ENCODE data around the gene INSM1.

Gene INSM1

DNA sequence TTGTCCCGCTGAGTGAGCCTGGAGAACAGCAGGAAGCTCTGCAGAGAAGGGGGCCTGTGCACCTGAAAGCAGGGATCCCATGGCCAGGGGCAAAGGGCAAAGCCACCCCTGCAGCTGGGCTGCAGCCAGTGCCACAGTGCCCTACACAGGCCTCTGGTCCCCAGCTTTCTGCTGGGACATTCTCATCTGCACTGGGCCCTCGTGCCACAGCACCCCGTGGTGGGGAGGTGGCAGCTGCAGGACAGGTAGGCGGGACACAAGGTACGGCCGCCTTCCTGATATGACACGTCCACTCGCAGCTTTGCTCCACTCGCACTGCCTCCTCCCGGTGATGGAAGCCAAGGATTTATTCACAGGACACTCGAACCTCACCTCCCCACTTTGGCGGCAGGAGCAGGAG, 27.2 kb downstream of the INSM1 start:
- TF ChIP-seq, protein P1, sequence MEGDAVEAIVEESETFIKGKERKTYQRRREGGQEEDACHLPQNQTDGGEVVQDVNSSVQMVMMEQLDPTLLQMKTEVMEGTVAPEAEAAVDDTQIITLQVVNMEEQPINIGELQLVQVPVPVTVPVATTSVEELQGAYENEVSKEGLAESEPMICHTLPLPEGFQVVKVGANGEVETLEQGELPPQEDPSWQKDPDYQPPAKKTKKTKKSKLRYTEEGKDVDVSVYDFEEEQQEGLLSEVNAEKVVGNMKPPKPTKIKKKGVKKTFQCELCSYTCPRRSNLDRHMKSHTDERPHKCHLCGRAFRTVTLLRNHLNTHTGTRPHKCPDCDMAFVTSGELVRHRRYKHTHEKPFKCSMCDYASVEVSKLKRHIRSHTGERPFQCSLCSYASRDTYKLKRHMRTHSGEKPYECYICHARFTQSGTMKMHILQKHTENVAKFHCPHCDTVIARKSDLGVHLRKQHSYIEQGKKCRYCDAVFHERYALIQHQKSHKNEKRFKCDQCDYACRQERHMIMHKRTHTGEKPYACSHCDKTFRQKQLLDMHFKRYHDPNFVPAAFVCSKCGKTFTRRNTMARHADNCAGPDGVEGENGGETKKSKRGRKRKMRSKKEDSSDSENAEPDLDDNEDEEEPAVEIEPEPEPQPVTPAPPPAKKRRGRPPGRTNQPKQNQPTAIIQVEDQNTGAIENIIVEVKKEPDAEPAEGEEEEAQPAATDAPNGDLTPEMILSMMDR (conservative IDR thresholded peaks at IDR 0.05), result no peak
- H3K27ac ChIP-seq, result no peak overlapping the region

DNA sequence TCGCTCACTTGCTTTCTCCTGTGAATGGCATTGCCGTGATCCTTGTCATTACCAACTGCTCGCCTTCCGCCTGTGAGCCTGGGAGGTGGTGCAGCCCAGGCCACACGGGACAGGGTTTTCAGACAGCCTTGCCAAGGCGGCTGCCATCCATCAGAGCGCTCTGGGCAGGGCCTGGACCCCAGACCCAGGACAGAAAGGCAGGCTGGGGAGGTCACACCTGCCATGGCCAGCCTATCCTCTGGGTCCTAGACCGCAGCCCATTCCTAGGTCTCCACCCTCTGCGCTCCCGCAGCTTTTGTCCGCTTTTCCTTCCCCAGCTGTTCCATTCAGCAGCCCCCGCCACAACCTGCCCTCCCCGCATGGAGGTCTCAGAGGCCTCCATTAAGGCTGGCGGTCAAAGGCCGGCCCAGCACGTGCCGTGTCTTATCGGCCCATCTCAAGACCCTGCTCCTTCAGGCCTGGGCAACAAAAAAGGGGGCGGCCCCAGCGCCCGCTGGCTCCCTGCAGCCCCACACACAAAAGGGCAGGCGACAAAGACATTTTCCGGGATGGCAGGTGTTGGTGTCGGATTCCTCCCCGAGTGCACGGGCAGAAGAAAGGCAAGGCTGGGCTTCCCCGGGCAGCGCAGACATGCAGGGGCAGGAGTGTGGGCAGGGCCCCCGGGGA, 28.1 kb downstream of the INSM1 start:
- no peak overlapping the region for H3K27ac ChIP-seq
- TF ChIP-seq, protein P1 (conservative IDR thresholded peaks at IDR 0.05), result no peak

DNA sequence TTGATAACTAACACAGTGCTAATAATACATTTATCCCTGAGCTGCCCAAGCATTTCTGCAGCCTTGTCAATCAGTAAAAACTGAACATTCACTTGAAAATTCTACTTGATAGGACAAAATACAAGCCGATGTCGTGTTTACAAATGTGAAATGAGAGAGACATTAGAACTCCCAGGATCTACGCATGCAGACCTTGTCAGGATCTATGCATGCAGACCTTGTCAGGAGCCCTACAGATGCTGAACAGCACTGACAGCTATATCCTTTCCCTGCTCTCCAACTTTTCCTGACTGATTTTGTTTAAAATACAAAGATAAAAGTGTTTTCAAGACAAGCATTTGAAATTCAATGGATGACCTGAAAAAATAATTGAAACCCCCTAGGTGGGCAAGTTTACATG, 28.9 kb downstream of the INSM1 start:
- TF ChIP-seq, protein P1 (conservative IDR thresholded peaks at IDR 0.05), result no peak

DNA sequence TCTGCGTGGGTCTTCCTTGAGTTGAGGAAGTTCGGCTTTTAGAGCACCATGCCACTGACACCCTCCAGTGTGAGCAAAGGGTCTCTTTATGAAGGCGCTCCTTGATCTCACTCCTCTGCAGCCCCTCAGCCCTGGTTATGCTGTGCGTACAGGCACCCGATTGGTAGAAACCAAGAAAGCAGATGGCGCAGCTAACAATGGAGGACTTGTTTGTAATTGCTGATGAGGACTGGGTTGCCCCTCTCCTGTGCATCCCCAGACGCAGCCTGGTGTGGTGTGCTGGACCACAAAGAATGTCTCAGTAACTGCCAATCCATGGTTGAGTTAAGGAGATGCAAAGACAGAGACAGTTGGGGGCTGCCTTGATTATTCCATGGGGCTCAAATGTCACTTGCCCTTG, 30.2 kb downstream of the INSM1 start:
- H3K27ac ChIP-seq, result no peak overlapping the region
- TF ChIP-seq, protein P1 (conservative IDR thresholded peaks at IDR 0.05), result no peak

More for the DNA sequence above, 28.9 kb downstream of the INSM1 start:
- no peak overlapping the region for H3K27ac ChIP-seq

DNA sequence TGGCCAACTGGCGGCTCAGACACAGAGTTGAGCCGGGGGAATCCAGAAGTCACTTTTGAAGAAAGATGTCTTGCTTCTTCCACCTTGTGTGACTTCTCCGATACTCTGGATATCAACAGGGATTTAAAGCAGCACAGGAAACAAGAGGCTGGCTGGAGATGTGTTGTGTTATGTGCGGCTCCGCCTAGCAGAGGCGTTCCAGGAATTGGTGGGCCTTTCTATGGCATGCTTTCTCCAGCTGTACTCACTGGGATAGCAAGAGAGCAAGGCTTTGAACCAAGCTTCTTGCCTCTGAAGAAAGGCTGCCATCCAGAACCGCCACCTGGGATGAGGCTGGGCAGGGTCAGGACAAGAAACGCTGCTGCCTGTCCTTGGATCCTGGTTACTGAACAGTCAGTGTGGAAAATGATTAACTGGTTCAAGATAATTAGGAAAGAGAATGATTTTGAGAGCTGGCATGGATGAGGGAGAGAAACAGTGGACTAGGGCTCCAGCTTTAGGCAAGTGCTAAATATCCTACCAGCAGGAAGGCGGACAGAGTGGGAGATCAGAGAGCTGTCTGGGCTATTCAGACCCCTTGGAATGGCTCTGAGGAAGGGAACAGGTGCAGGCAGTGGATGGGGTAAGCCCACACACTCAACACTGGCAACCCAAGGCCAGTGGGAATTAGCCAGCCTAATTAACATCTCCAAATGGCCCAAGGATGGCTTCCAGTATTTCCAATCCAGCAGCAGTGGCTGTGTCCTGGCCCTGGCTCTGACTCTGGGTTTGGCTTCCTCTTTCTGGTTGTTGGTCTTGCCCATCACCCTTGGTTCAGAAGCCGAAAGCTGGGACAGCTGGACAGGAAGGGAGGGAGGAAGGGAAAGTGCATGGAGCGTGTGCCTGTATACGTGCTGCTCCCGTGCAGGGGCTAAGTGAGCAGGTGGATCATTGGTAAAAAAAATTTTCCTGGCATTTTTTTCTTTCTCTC, 31.9 kb downstream of the INSM1 start:
- TF ChIP-seq, protein P1 (conservative IDR thresholded peaks at IDR 0.05), result no peak
- no peak overlapping the region for H3K27ac ChIP-seq

DNA sequence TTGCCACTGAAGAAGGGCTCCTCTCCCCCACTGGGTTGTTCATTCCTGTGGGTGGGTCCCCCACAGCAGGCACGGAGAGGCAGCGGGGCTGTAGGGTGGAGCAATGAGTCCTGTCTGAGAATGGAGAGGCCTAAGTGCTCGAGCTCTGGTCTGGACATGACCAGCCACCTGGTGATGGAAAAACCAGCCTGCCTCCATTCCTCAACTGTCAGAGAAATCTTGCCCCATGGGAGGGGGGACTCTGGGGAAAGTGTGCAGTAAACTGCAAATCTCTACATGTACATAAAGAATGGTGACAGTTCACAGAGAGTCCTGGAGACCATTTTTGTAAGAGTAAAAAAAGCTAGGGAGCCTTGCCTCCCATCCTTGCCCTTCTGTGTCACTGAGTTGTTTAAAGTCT, 34.1 kb downstream of the INSM1 start:
- H3K27ac ChIP-seq, result no peak overlapping the region
- TF ChIP-seq, protein P1 (conservative IDR thresholded peaks at IDR 0.05), result no peak

DNA sequence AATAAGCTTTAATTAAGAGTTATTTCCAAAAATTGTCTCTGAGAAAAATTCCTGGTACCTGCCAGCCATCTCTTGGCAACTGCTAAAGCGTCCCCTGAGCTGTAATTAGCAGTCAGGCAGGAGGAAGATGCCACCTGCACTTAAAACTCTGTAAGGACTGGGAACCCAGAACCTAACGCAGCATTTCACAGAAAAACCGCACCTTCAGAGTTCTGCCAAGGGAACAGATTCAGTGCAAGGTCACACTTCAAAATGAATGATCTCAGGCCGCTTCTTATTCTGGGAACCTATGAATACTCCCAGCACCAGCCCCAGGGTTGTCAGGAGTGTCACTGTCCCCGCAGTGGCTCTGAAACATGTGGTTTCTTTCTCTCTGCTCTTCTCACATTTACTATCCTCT, 36.7 kb downstream of the INSM1 start:
- TF ChIP-seq, protein P1 (conservative IDR thresholded peaks at IDR 0.05), result no peak
- no peak overlapping the region for H3K27ac ChIP-seq

Data from VCaP (cell line).